Liver (tissue), 9 donors: ENCODE results near the gene CMIP. TPM values are rescaled to one million over a fixed set of nuclear protein-coding genes. Genes with fewer than 3 reads are reported as not detected.
A peak's percentile ranks its signal among the peaks of the same experiment; 100 is the strongest.

Experiments used
- DNase-seq: peaks from one replicate; pipeline ENCODE4 v3.0.0-alpha.2; 2017; ENCODE audit warnings: low spot score
- H3K27ac ChIP-seq, 2 donors: one replicate each; pipeline ENCODE4 v1.7.0; 2013; ENCODE audit warnings: inconsistent platforms in 2 of 2, low read length in 2 of 2, control low read depth in 1 of 2, low read depth in 1 of 2, mild to moderate bottlenecking in 1 of 2
- H3K27me3 ChIP-seq, 4 donors: one replicate each; pipeline versions ENCODE4 v1.6.1 to v1.7.0; 2013; ENCODE audit warnings: low read length in 3 of 4, inconsistent platforms in 1 of 4, mild to moderate bottlenecking in 1 of 4, moderate library complexity in 1 of 4; ENCODE audit not compliant: control insufficient read depth in 4 of 4, insufficient read depth in 4 of 4
- H3K36me3 ChIP-seq, 4 donors: one replicate each; pipeline versions ENCODE4 v1.6.1 to v1.7.0; 2013; ENCODE audit warnings: low read length in 3 of 4, mild to moderate bottlenecking in 3 of 4, low read depth in 1 of 4, moderate library complexity in 1 of 4; ENCODE audit not compliant: control insufficient read depth in 4 of 4, insufficient read depth in 3 of 4
- H3K4me1 ChIP-seq, 4 donors: one replicate each; pipeline versions ENCODE4 v1.6.1 to v1.7.0; 2013; ENCODE audit warnings: low read length in 3 of 4, mild to moderate bottlenecking in 3 of 4, moderate library complexity in 1 of 4; ENCODE audit not compliant: control insufficient read depth in 4 of 4, insufficient read depth in 4 of 4
- H3K4me3 ChIP-seq, 3 donors: one replicate each; pipeline versions ENCODE4 v1.6.1 to v1.7.0; 2013; ENCODE audit warnings: low read length in 3 of 3, control low read depth in 1 of 3, low read depth in 1 of 3, mild to moderate bottlenecking in 1 of 3
- H3K9ac ChIP-seq, 2 donors: one replicate each; pipeline ENCODE4 v1.7.0; 2013; ENCODE audit warnings: low read length in 2 of 2, mild to moderate bottlenecking in 2 of 2, moderate library complexity in 2 of 2, control low read depth in 1 of 2, low read depth in 1 of 2
- H3K9me3 ChIP-seq, 4 donors: one replicate each; pipeline versions ENCODE4 v1.6.1 to v1.7.0; 2013; ENCODE audit warnings: low read length in 3 of 4; ENCODE audit not compliant: control insufficient read depth in 4 of 4
- EGR1 ChIP-seq, 2 donors: IDR thresholded peaks; 2 replicates each; pipeline ENCODE4 v1.6.1; 2016 to 2018; ENCODE audit warnings: antibody characterized with exemption in 2 of 2, low read depth in 2 of 2
- FOXA1 ChIP-seq: IDR thresholded peaks from 2 replicates; pipeline ENCODE4 v1.6.1; 2016; ENCODE audit warnings: antibody characterized with exemption
- FOXA2 ChIP-seq: IDR thresholded peaks from 2 replicates; pipeline ENCODE4 v1.6.1; 2016; ENCODE audit warnings: antibody characterized with exemption
- GABPA ChIP-seq, 2 donors: IDR thresholded peaks in 1 of 2; conservative IDR thresholded peaks in 1 of 2; 2 replicates each; pipeline ENCODE4 v1.6.1; 2016; ENCODE audit warnings: antibody characterized with exemption in 2 of 2, mild to moderate bottlenecking in 1 of 2, moderate library complexity in 1 of 2
- HNF4A ChIP-seq, 2 donors: conservative IDR thresholded peaks; 2 replicates each; pipeline ENCODE4 v1.6.1; 2016; ENCODE audit warnings: antibody characterized with exemption in 2 of 2, mild to moderate bottlenecking in 2 of 2
- HNF4G ChIP-seq: IDR thresholded peaks from 2 replicates; pipeline ENCODE4 v1.6.1; 2016; ENCODE audit warnings: antibody characterized with exemption
- JUND ChIP-seq, 2 donors: IDR thresholded peaks; 2 replicates each; pipeline ENCODE4 v1.6.1; 2016; ENCODE audit warnings: antibody characterized with exemption in 2 of 2
- MAX ChIP-seq: IDR thresholded peaks from 2 replicates; pipeline ENCODE4 v1.6.1; 2016; ENCODE audit warnings: antibody characterized with exemption
- NR2F2 ChIP-seq: IDR thresholded peaks from 2 replicates; pipeline ENCODE4 v1.6.1; 2016; ENCODE audit warnings: antibody characterized with exemption
- RAD21 ChIP-seq, 2 donors: IDR thresholded peaks; 2 replicates each; pipeline ENCODE4 v1.6.1; 2016; ENCODE audit warnings: antibody characterized with exemption in 2 of 2, mild to moderate bottlenecking in 2 of 2
- REST ChIP-seq: IDR thresholded peaks from 2 replicates; pipeline ENCODE4 v1.6.1; 2016; ENCODE audit warnings: antibody characterized with exemption, mild to moderate bottlenecking
- RXRA ChIP-seq, 2 donors: IDR thresholded peaks; 2 replicates each; pipeline ENCODE4 v1.6.1; 2017 to 2018; ENCODE audit warnings: antibody characterized with exemption in 2 of 2, mild to moderate bottlenecking in 1 of 2
- TAF1 ChIP-seq: conservative IDR thresholded peaks from 2 replicates; pipeline ENCODE4 v1.6.1; 2016; ENCODE audit warnings: antibody characterized with exemption, mild to moderate bottlenecking
- YY1 ChIP-seq: IDR thresholded peaks from 2 replicates; pipeline ENCODE4 v1.6.1; 2016; ENCODE audit warnings: antibody characterized with exemption, mild to moderate bottlenecking
- WGBS: extraction: QIAGEN DNeasy Blood & Tissue Kit; methylation state at CpG from one replicate; pipeline ENCODE4 v1.1.7; 2013; 5-methylcytosine and 5-hydroxymethylcytosine counted together
- polyA plus RNA-seq, 2 donors: library from polyadenylated mRNA; stranded (reverse) in 1 of 2; unstranded in 1 of 2; fragments of 200-250 nt in 1 of 2; fragments of >200 nt in 1 of 2; fragmentation: Nextera tagmentation in 1 of 2; extraction: Ambion mirVana in 1 of 2; gene quantifications; one replicate each; pipeline versions ENCODE4 v1.2.1 to v1.2.3, GENCODE V29; 2013 to 2015
- total RNA-seq, 2 donors: library from RNA; depleted of rRNA; stranded (reverse); fragments of >200 nt; gene quantifications; one replicate each; pipeline ENCODE4 v1.2.3, GENCODE V29; 2014
- TF ChIP-seq, protein P1 (sequence below): IDR thresholded peaks from 2 replicates; pipeline ENCODE4 v1.6.1; 2016; ENCODE audit warnings: antibody characterized with exemption
- TF ChIP-seq, protein P2 (sequence below): IDR thresholded peaks from 2 replicates; pipeline ENCODE4 v1.6.1; 2016; ENCODE audit warnings: antibody characterized with exemption
- TF ChIP-seq, protein P3 (sequence below): fragments of 150-350 bp; IDR thresholded peaks from 2 replicates; pipeline ENCODE4 v1.5.1; 2017; ENCODE audit warnings: improper control_type of control experiment, low read depth, low read length; ENCODE audit not compliant: missing input control
- donor health status: healthy.
- donor health status: healthy.
- donor health status: healthy.
- donor health status: healthy.
- donor health status: healthy.

Gene CMIP
- total and polyA plus RNA-seq, 4 donors, result 1.7 to 15.6 (median 10.1) TPM

- H3K9ac ChIP-seq, result no peak overlapping the region
- 96% methylated on average over 25 of the region's 25 CpGs for WGBS
- no peaks in the 10 kb centered on the region for H3K27me3 ChIP-seq
- TF ChIP-seq, protein P1, sequence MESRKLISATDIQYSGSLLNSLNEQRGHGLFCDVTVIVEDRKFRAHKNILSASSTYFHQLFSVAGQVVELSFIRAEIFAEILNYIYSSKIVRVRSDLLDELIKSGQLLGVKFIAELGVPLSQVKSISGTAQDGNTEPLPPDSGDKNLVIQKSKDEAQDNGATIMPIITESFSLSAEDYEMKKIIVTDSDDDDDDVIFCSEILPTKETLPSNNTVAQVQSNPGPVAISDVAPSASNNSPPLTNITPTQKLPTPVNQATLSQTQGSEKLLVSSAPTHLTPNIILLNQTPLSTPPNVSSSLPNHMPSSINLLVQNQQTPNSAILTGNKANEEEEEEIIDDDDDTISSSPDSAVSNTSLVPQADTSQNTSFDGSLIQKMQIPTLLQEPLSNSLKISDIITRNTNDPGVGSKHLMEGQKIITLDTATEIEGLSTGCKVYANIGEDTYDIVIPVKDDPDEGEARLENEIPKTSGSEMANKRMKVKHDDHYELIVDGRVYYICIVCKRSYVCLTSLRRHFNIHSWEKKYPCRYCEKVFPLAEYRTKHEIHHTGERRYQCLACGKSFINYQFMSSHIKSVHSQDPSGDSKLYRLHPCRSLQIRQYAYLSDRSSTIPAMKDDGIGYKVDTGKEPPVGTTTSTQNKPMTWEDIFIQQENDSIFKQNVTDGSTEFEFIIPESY, result no peak
- TF ChIP-seq MAX (no peak), GABPA (IDR thresholded peaks at IDR 0.05 in 1 of 2, conservative IDR thresholded peaks at IDR 0.05 in 1 of 2) (no peak), REST (no peak), JUND (IDR thresholded peaks at IDR 0.05) (no peak), TAF1 (no peak), FOXA1 (no peak), HNF4A (conservative IDR thresholded peaks at IDR 0.05) (no peak), RAD21 (IDR thresholded peaks at IDR 0.05) (no peak), YY1 (no peak), NR2F2 (no peak), RXRA (IDR thresholded peaks at IDR 0.05) (no peak)
- TF ChIP-seq, protein P2, sequence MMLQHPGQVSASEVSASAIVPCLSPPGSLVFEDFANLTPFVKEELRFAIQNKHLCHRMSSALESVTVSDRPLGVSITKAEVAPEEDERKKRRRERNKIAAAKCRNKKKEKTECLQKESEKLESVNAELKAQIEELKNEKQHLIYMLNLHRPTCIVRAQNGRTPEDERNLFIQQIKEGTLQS, result no peak
- H3K9me3 ChIP-seq, result no peaks in the 10 kb centered on the region
- H3K4me1 ChIP-seq, result peaks cover 26 to 68% (median 55%) of the 10 kb centered on the region in 4 donors
- H3K4me3 ChIP-seq, result no peak overlapping the region
- H3K27ac ChIP-seq, result peak overlapping the region; percentile 87 to 91
- no peaks in the 10 kb centered on the region for H3K36me3 ChIP-seq
- no peak for DNase-seq
These were observed 101.1 kb downstream of the CMIP start for GRCh38 chr16:81545470-81546250.

DNA sequence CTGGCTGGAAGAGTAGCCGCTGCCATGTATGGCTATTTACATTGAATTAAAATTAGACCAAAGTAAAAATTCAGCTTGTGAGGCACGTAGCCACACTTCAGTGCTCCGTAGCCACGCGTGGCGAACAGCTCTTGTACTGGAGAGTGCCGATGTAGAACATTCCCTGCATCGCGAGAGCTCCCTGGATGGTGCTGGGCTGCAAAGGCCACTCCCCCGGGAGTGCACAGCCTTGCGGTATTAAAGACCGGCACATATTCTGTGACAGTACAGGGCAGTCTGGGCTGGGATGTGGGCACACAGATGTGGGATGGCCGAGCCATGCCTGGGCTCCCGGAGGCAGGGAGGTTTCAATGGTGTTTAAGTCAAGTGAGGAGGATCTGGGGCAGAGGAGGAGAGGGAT, 102.2 kb downstream of the CMIP start:
- H3K4me1 ChIP-seq, result peaks cover 32 to 77% (median 61%) of the 10 kb centered on the region in 4 donors
- no peak overlapping the region for H3K27ac ChIP-seq
- no peaks in the 10 kb centered on the region for H3K36me3 ChIP-seq
- no peaks in the 10 kb centered on the region for H3K9me3 ChIP-seq
- 96% methylated on average over 14 of the region's 14 CpGs for WGBS
- no peaks in the 10 kb centered on the region for H3K27me3 ChIP-seq
- DNase-seq, result no peak
- H3K4me3 ChIP-seq, result no peak overlapping the region
- no peak overlapping the region for H3K9ac ChIP-seq
- TF ChIP-seq, protein P1, result no peak
- TF ChIP-seq, protein P3, sequence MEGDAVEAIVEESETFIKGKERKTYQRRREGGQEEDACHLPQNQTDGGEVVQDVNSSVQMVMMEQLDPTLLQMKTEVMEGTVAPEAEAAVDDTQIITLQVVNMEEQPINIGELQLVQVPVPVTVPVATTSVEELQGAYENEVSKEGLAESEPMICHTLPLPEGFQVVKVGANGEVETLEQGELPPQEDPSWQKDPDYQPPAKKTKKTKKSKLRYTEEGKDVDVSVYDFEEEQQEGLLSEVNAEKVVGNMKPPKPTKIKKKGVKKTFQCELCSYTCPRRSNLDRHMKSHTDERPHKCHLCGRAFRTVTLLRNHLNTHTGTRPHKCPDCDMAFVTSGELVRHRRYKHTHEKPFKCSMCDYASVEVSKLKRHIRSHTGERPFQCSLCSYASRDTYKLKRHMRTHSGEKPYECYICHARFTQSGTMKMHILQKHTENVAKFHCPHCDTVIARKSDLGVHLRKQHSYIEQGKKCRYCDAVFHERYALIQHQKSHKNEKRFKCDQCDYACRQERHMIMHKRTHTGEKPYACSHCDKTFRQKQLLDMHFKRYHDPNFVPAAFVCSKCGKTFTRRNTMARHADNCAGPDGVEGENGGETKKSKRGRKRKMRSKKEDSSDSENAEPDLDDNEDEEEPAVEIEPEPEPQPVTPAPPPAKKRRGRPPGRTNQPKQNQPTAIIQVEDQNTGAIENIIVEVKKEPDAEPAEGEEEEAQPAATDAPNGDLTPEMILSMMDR, result no peak
- TF ChIP-seq JUND (IDR thresholded peaks at IDR 0.05) (no peak), FOXA2 (no peak), HNF4G (no peak), GABPA (IDR thresholded peaks at IDR 0.05 in 1 of 2, conservative IDR thresholded peaks at IDR 0.05 in 1 of 2) (no peak), NR2F2 (no peak), MAX (no peak), HNF4A (conservative IDR thresholded peaks at IDR 0.05) (no peak), TAF1 (no peak), RXRA (IDR thresholded peaks at IDR 0.05) (no peak), EGR1 (IDR thresholded peaks at IDR 0.05; ENCODE audit: low read depth in 2 of 2) (no peak), FOXA1 (no peak)
- TF ChIP-seq, protein P2, result no peak
